ENCODE measurements around the gene FAM174B. TPM values are rescaled to one million over a fixed set of nuclear protein-coding genes. Genes with fewer than 3 reads are reported as not detected.

FAM174B gene
- total RNA-seq, 1 experiment from 2014 or later: 0.30 TPM

GRCh38 chr15:92579486-92579885, 76.1 kb downstream of the FAM174B start:
- Histone ChIP-seq H3K36me3 (ENCODE audit: control insufficient read depth in 1 of 2, insufficient read depth in 2 of 2, low read length in 2 of 2) (no peaks in the 10 kb centered on the region), H3K4me2 (ENCODE audit: low read length) (no peak overlapping the region), H3K27me3 (ENCODE audit: insufficient read depth, low read length) (peaks cover 36% of the 10 kb centered on the region), H3K4me1 (ENCODE audit: control insufficient read depth in 1 of 2, insufficient read depth in 2 of 2, low read length in 2 of 2) (no peaks in the 10 kb centered on the region), H3K9ac (ENCODE audit: low read length) (no peak overlapping the region), H3K27ac (ENCODE audit: low read depth, low read length) (no peak overlapping the region), H3K9me2 (ENCODE audit: insufficient read depth) (no peaks in the 10 kb centered on the region), H3K9me3 (ENCODE audit: control insufficient read depth in 1 of 2, insufficient read depth in 1 of 2, low read depth in 1 of 2, low read length in 2 of 2) (no peaks in the 10 kb centered on the region), H3K79me2 (ENCODE audit: insufficient read depth, low read length) (no peaks in the 10 kb centered on the region), H4K20me1 (ENCODE audit: insufficient read depth) (no peaks in the 10 kb centered on the region), H2AFZ (ENCODE audit: low read depth, low read length, poor library complexity, severe bottlenecking) (no peak overlapping the region), H3K4me3 (replicated peaks in 1 of 2; ENCODE audit: low read depth in 1 of 2, low read length in 2 of 2) (no peak overlapping the region)
- no peak for ATAC-seq
- ChIA-PET RAD21 (ENCODE audit: low non-redundant PET in 1 of 2, low total read pairs in 2 of 2, uncharacterized antibody in 2 of 2, unreplicated experiment in 2 of 2) (no interaction called here), CTCF (no interaction called here), POLR2A (no interaction called here)
- no peak for TF ChIP-seq SRF (IDR thresholded peaks at IDR 0.05; ENCODE audit: low read depth)
- BruUV-seq (replicated peaks): no TSS peak
- no peak for DNase-seq (ENCODE audit: low read depth, low spot score)
- intact Hi-C loops (cut with micrococcal nuclease): no loop called here

GRCh38 chr15:92578096-92578835, 77.3 kb downstream of the FAM174B start:
- intact Hi-C loops (cut with micrococcal nuclease): no loop called here
- no peak overlapping the region for H2AFZ ChIP-seq (ENCODE audit: low read depth, low read length, poor library complexity, severe bottlenecking)
- H3K36me3 ChIP-seq (ENCODE audit: control insufficient read depth in 1 of 2, insufficient read depth in 2 of 2, low read length in 2 of 2): no peaks in the 10 kb centered on the region
- H3K4me3 ChIP-seq (replicated peaks in 1 of 2; ENCODE audit: low read depth in 1 of 2, low read length in 2 of 2): no peak overlapping the region
- no peak overlapping the region for H3K27ac ChIP-seq (ENCODE audit: low read depth, low read length)
- no TSS peak for BruUV-seq (replicated peaks)
- ATAC-seq (no peak), DNase-seq (ENCODE audit: low read depth, low spot score) (no peak)
- no peak overlapping the region for H3K9ac ChIP-seq (ENCODE audit: low read length)
- no peaks in the 10 kb centered on the region for H3K4me1 ChIP-seq (ENCODE audit: control insufficient read depth in 1 of 2, insufficient read depth in 2 of 2, low read length in 2 of 2)
- H3K9me2 ChIP-seq (ENCODE audit: insufficient read depth): no peaks in the 10 kb centered on the region
- H3K79me2 ChIP-seq (ENCODE audit: insufficient read depth, low read length): no peaks in the 10 kb centered on the region
- no peaks in the 10 kb centered on the region for H4K20me1 ChIP-seq (ENCODE audit: insufficient read depth)
- ChIA-PET POLR2A (no interaction called here), RAD21 (ENCODE audit: low non-redundant PET in 1 of 2, low total read pairs in 2 of 2, uncharacterized antibody in 2 of 2, unreplicated experiment in 2 of 2) (no interaction called here), CTCF (no interaction called here)
- peaks cover 45% of the 10 kb centered on the region for H3K27me3 ChIP-seq (ENCODE audit: insufficient read depth, low read length)
- no peak overlapping the region for H3K4me2 ChIP-seq (ENCODE audit: low read length)
- H3K9me3 ChIP-seq (ENCODE audit: control insufficient read depth in 1 of 2, insufficient read depth in 1 of 2, low read depth in 1 of 2, low read length in 2 of 2): no peaks in the 10 kb centered on the region
- TF ChIP-seq CTCF (IDR thresholded peaks at IDR 0.05 in 2 of 3, conservative IDR thresholded peaks at IDR 0.05 in 1 of 3; ENCODE audit: borderline replicate concordance in 1 of 3, insufficient read depth in 1 of 3, low read depth in 2 of 3, low read length in 2 of 3) (no peak), ATF3 (IDR thresholded peaks at IDR 0.05) (no peak), EZH2 (IDR thresholded peaks at IDR 0.05) (no peak), EGR1 (IDR thresholded peaks at IDR 0.05; ENCODE audit: low read depth) (no peak), POLR2AphosphoS5 (IDR thresholded peaks at IDR 0.05; ENCODE audit: low read depth, low read length) (no peak), TCF7L2 (IDR thresholded peaks at IDR 0.05; ENCODE audit: borderline replicate concordance, extremely low read depth, insufficient read depth, insufficient read length) (no peak), SP1 (IDR thresholded peaks at IDR 0.05; ENCODE audit: low read depth) (no peak), SIN3A (IDR thresholded peaks at IDR 0.05; ENCODE audit: low read depth) (no peak), ZNF274 (IDR thresholded peaks at IDR 0.05; ENCODE audit: low read depth, low read length) (no peak), ZFX (IDR thresholded peaks at IDR 0.05) (no peak), ELF1 (IDR thresholded peaks at IDR 0.05; ENCODE audit: borderline replicate concordance, low read depth) (no peak), CBX3 (IDR thresholded peaks at IDR 0.05; ENCODE audit: low read depth) (no peak), MAX (IDR thresholded peaks at IDR 0.05) (no peak), SRF (IDR thresholded peaks at IDR 0.05; ENCODE audit: low read depth) (no peak), FOSL1 (IDR thresholded peaks at IDR 0.05; ENCODE audit: low read depth) (no peak), CEBPB (IDR thresholded peaks at IDR 0.05; ENCODE audit: low read depth) (no peak), JUND (IDR thresholded peaks at IDR 0.05) (no peak), YY1 (IDR thresholded peaks at IDR 0.05; ENCODE audit: extremely low read depth, insufficient replicate concordance, low read depth, low read length) (no peak)

All from HCT116 (cell line).